Heart left ventricle (tissue), 13 donors: Measurements from ENCODE around the gene CEP164.

Source experiments
- POLR2A ChIP-seq, 2 donors: fragments of 450-650 bp; IDR thresholded peaks; one replicate each; pipeline ENCODE4 v1.6.1; 2017; ENCODE audit warnings: antibody characterized with exemption in 2 of 2, mild to moderate bottlenecking in 2 of 2, moderate library complexity in 2 of 2
- TF ChIP-seq, protein P1 (sequence below), 12 donors: fragments of 200-600 bp; sonication (generic) in 4 of 12; IDR thresholded peaks; one replicate each; pipeline versions ENCODE4 v1.5.0 to v1.8.0; 2018 to 2022; ENCODE audit warnings: antibody characterized with exemption in 12 of 12, mild to moderate bottlenecking in 5 of 12
- donor health status: ischemic (EF 13 %, LVEDD 7.1; RV severe dilation, severe dysfunction).
- donor health status: DM: no; HTN: yes; CAD: no.
- donor health status: DM: no; HTN: no; CAD: no.
- donor health status: ischemic (EF 25% LVEDD 6.9; RV normal size, moderate dysfunction).
- donor health status: ischemic (EF 25% LVEDD 5.7; RV mildly dilated, moderate dysfunction).
- donor health status: ischemic (EF 35%, LVEDD 5.7; RV mildly dilated, moderate dysfunction).
- donor health status: nonischemic (EF 11% LVEDD 7.7; RV severe dilation, severe dysfunction).
- donor health status: DM: yes; HTN: yes; CAD: no.
- donor health status: PGD.
- donor health status: ischemic (EF 29% LVEDD 5.4; RV normal size, mild dysfunction).
- donor health status: nonischemic (EF 23%, LVEDD 6.1; RV moderate dilation, normal function).

DNA sequence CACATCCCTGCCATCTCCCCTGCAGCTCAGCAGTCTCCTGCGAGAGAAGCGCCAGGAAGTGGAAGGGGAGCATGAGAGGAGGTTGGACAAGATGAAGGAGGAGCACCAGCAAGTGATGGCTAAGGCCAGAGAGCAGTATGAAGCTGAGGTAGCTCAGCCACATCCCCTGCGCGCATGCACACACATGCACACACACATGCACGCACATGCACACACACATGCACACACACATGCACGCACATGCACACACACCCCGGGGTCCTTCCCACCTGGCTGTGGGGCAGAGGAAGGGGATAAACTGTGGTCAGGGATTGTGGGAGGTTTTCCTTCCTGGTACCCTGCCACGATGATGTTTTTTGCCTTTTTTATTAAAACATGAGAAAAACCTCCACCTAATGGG is 65.3 kb downstream of the CEP164 start:
- TF ChIP-seq, protein P1, sequence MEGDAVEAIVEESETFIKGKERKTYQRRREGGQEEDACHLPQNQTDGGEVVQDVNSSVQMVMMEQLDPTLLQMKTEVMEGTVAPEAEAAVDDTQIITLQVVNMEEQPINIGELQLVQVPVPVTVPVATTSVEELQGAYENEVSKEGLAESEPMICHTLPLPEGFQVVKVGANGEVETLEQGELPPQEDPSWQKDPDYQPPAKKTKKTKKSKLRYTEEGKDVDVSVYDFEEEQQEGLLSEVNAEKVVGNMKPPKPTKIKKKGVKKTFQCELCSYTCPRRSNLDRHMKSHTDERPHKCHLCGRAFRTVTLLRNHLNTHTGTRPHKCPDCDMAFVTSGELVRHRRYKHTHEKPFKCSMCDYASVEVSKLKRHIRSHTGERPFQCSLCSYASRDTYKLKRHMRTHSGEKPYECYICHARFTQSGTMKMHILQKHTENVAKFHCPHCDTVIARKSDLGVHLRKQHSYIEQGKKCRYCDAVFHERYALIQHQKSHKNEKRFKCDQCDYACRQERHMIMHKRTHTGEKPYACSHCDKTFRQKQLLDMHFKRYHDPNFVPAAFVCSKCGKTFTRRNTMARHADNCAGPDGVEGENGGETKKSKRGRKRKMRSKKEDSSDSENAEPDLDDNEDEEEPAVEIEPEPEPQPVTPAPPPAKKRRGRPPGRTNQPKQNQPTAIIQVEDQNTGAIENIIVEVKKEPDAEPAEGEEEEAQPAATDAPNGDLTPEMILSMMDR (IDR thresholded peaks at IDR 0.05), result no peak
- TF ChIP-seq POLR2A (IDR thresholded peaks at IDR 0.05), result no peak
